HG03521 (cell line): ENCODE measurements around the gene ILKAP.

Experiments used
- ATAC-seq: cut with Tn5 transposase; IDR thresholded peaks from one replicate; pipeline ENCODE4 v1.9.1; 2021; ENCODE audit warnings: mild to moderate bottlenecking, moderate library complexity; ENCODE audit not compliant: unreplicated experiment

The ILKAP gene

GRCh38 chr2:238125127-238125885, 78.2 kb downstream of the ILKAP start:
- no peak for ATAC-seq

DNA sequence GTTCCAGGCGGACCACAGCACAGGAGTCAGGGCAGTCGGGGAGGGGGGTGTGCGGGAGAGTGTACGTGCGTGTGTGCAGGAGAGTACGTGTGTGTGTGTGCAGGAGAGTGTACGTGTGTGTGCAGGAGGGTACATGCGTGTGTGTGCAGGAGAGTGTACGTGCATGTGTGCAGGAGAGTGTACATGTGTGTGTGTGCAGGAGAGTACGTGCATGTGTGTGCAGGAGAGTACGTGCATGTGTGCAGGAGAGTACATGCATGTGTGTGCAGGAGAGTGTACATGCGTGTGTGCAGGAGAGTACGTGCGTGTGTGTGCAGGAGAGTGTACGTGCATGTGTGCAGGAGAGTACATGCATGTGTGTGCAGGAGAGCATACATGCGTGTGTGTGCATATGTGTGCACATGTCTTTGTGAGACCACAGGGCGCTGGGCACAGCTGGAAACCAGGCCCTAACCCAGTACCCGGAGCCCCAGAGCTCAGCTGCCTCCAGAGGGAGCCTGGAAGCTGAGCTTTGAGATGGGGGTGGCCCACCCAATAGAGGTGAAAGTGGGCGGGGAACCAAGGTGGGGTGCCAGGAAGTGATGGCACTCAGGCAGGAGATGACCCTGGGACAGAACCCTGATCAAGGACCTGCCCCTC, 78.9 kb downstream of the ILKAP start:
- no peak for ATAC-seq

DNA sequence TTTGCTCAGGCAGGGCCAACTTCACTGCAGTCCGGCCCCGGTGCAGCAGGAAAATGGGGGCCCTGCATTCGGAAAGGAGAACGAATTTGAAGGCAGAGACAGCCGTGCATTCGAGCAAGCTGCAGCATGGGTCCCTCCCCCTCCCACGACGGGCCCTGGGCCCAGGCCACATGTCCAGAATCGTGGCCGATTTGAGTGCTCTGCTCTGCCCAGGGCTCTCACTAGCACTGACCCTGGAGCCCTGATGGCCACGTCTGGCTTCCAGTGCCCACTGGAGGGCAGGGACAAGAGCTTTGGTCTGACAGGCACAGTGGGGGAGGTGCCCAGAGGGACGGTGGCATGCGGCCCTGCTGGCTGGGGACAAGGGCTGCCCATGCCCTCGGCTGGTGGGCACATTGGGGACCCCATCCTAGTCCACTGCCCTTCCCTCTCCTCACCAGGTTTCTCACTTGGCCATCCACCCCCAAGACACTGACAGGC, 79.5 kb downstream of the ILKAP start:
- no peak for ATAC-seq

DNA sequence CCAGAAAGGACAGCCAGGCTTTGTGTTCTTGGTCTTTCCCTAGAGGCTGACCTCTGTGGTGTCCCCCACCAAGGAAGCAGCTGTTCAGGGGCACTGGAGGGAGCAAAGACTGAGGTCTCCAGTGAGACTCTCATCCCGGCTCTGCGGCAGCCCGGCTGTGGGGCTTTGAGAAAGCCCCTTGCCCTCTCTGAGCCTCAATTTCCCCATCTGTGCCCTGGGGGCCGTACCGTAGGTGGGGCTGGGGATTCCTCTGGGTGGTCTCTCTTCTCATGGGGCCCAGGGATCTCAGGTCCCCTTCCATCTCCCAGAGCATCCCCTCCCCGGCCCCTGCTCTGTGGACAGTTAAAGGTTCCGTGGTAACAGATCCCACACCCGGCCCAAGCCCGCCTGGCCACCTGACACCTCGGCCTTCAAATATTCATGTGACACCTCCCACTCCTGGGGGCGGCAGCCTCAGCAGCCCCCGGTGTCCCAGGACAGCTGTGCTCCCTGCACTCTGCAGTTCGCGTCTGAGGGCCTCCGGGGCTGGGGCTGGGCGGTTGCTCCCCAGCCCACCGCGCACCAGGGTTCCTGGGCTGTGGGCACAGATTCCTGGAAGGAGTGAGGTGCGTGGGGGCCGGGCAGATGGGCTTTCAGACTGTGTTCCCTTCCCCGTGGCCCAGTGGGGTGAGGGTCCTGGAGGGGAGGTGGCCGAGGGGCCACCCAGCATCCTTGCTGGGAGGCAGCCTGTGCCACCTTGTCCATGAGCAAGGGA, 80.1 kb downstream of the ILKAP start:
- no peak for ATAC-seq

DNA sequence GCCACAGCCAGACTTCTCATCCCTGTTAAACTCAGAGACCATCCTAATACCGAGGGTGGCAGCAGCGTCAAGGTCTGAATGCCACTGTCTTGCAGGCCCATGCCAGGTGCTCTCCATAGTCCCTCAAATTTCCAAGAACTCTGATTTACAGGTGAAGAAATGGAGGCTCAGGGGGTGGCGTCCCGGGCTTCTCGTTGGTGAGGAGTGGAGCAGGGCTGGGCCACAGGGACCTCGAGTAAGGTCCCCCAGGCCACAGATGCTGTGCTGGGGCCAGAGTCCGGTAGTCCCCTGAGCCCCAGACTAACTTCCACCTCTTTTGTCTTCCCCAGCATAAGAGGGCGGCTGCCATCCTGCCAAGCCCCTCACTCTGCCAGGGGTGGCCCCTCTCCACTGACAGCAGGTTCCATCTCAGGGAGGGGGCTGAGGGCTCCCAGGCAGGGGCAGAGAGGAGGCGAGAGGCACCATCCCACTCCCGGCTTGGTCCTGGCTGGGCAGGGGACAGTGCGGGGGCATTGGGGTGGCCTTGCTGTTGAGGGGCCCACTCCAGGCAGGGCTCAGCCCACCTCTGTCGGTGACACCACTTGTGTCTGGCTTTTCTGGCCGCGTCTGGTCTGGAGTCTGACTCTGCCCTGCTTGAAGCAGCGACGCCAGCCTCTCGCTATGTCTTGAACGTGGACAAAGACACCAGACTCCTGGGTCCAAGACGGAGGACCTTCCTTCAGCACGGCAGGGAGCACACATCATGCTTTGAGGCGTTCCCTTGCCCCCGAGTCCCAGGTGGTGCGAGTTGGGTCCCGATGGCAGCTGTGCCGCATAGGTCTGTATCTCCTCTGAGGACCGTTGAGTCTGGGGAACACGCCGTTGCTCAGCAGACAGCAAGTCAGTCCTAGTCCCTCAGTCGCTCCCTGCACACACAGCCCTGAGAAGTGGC, 80.9 kb downstream of the ILKAP start:
- no peak for ATAC-seq

DNA sequence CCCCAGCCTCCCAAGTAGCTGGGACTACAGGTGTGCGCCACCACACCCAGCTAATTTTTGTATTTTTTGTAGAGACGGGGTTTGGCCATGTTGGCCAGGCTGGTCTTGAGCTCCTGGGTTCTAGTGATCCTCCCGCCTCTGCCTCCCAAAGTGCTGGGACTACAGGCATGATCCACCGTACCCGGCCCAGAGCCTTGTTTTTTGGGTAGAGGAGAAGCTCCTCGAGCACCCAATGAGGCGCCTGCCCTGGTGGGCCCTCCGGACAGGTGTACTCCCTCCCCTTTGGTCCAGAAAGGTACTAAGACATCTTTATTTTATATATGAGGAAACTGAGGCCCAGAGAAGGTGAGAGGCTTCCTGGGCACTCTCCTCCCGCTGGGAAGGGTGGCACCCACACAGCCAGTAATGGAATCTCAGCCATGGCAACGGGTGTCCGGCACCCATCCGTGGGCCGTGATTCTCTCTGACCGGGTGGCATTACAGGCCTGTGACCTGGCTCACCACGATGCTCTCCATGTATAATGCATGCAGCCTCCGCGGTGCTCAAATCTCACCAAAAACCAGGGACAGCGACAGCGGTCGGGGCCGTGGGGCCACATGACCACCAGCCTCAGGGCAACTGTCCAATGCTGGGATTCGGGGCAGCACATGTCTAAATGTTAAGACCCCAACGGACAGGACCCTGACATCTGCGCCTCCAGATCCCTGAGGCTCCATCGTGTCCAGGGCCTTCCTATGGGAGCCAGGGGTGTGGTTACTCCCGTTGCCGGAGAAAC, 81.8 kb downstream of the ILKAP start:
- no peak for ATAC-seq

- ATAC-seq: no peak
These were observed 82.8 kb downstream of the ILKAP start for GRCh38 chr2:238120463-238121298.
